HepG2 (cell line): ENCODE data around the gene MAPK8IP1. TPM values are rescaled to one million over a fixed set of nuclear protein-coding genes. Genes with fewer than 3 reads are reported as not detected.

Source experiments
- ATAC-seq: fragments of 200-7000 bp; cut with Tn5 transposase; 3 replicates; pipeline ENCODE4 v1.9.1; 2020; ENCODE audit warnings: mild to moderate bottlenecking, moderate library complexity
- BruUV-seq: library from RNA; stranded (reverse); fragments of 400-500 nt; replicated peaks from 2 replicates; lab custom pipeline; 2021; lab: Mats Ljungman, UMichigan
- CTCF ChIA-PET: fragments of 300-600 bp; formaldehyde crosslinking; extraction: SDS; loops from one replicate; lab custom pipeline; 2021; ENCODE audit warnings: low total read pairs, inconsistent platforms, low intra/inter-chr PET ratio; lab: Yijun Ruan, JAX
- POLR2A ChIA-PET: fragments of 350-600 bp; sonication (Branson Sonifier 250); formaldehyde crosslinking; loops from one replicate; lab custom pipeline; 2020; ENCODE audit warnings: antibody characterized with exemption, inconsistent platforms; lab: Yijun Ruan, JAX
- DNase-seq: peaks from one replicate; pipeline ENCODE4 v3.0.0-alpha.2; 2015; ENCODE audit warnings: low spot score
- FAIRE-seq: peaks from 3 replicates; lab custom pipeline; 2011; peaks lifted over from hg19 to GRCh38; lab: Jason Lieb, UNC
- H2AFZ ChIP-seq: one replicate; pipeline ENCODE4 v1.6.1; 2011; ENCODE audit warnings: low read length, inconsistent platforms
- H3K27ac ChIP-seq: fragments of 300-600 bp; 3 replicates; pipeline ENCODE4 v1.8.0; 2011; ENCODE audit warnings: mixed run types, mild to moderate bottlenecking, mixed read lengths, low read length, inconsistent platforms; ENCODE audit not compliant: insufficient read depth; ENCODE audit errors: extremely low read length
- H3K27me3 ChIP-seq, 2 experiments: fragments of 200-600 bp in 1 of 2; 2 replicates in 1 of 2; 3 replicates in 1 of 2; pipeline versions ENCODE4 v1.6.0 to v1.8.0; 2011; ENCODE audit warnings: low read length in 2 of 2, mild to moderate bottlenecking in 2 of 2, moderate library complexity in 2 of 2, inconsistent platforms in 1 of 2; ENCODE audit not compliant: insufficient read depth in 2 of 2, control insufficient read depth in 1 of 2
- H3K36me3 ChIP-seq, 2 experiments: fragments of 200-600 bp in 1 of 2; replicated peaks in 1 of 2; 2 replicates in 1 of 2; 3 replicates in 1 of 2; pipeline versions ENCODE4 v1.5.1 to v1.8.0; 2011; ENCODE audit warnings: low read length in 2 of 2, inconsistent platforms in 1 of 2; ENCODE audit not compliant: insufficient read depth in 2 of 2, control insufficient read depth in 1 of 2
- H3K4me1 ChIP-seq: 2 replicates; pipeline ENCODE4 v1.5.1; 2012; ENCODE audit warnings: low read length, inconsistent platforms; ENCODE audit not compliant: insufficient read depth
- H3K4me2 ChIP-seq: 2 replicates; pipeline ENCODE4 v1.6.0; 2011; ENCODE audit warnings: low read depth, low read length, inconsistent platforms
- H3K4me3 ChIP-seq, 3 experiments: fragments of 200-600 bp in 1 of 3; sonication (generic), shearing (Covaris generic) in 1 of 3; replicated peaks in 1 of 3; 2 replicates each; pipeline ENCODE4 v1.5.1; 2011 to 2016; ENCODE audit warnings: low read length in 3 of 3, inconsistent platforms in 2 of 3, low read depth in 2 of 3, mild to moderate bottlenecking in 2 of 3, control low read depth in 1 of 3, mixed read lengths in 1 of 3; ENCODE audit not compliant: insufficient read depth in 1 of 3
- H3K79me2 ChIP-seq: one replicate; pipeline ENCODE4 v1.6.1; 2011; ENCODE audit warnings: low read length, inconsistent platforms; ENCODE audit not compliant: insufficient read depth
- H3K9ac ChIP-seq: 2 replicates; pipeline ENCODE4 v1.6.0; 2011; ENCODE audit warnings: mild to moderate bottlenecking, low read depth, low read length, inconsistent platforms; ENCODE audit not compliant: insufficient read depth
- H3K9me3 ChIP-seq: 2 replicates; pipeline ENCODE4 v1.5.1; 2012; ENCODE audit warnings: mild to moderate bottlenecking, low read length
- H4K20me1 ChIP-seq: 2 replicates; pipeline ENCODE4 v1.6.0; 2011; ENCODE audit warnings: inconsistent platforms, mild to moderate bottlenecking, low read length, moderate library complexity; ENCODE audit not compliant: insufficient read depth
- ARID5B ChIP-seq: IDR thresholded peaks from 2 replicates; pipeline ENCODE4 v1.4.0; 2020; ENCODE audit warnings: mild to moderate bottlenecking, missing genetic modification reagents
- FOXO1 ChIP-seq: sonication (generic); formaldehyde crosslinking; IDR thresholded peaks from 2 replicates; pipeline ENCODE4 v1.4.0; 2020; ENCODE audit warnings: missing genetic modification reagents
- KDM4B ChIP-seq: sonication (generic); formaldehyde crosslinking; IDR thresholded peaks from 2 replicates; pipeline ENCODE4 v1.4.0; 2020; ENCODE audit warnings: missing genetic modification reagents
- KLF6 ChIP-seq: IDR thresholded peaks from 2 replicates; pipeline ENCODE4 v1.8.0; 2016; ENCODE audit warnings: missing biosample characterization, missing genetic modification reagents
- MED8 ChIP-seq: sonication (generic); formaldehyde crosslinking; IDR thresholded peaks from 2 replicates; pipeline ENCODE4 v1.8.1; 2023; ENCODE audit warnings: mild to moderate bottlenecking, missing genetic modification reagents; ENCODE audit not compliant: insufficient replicate concordance
- MXD3 ChIP-seq: IDR thresholded peaks from 2 replicates; pipeline ENCODE4 v1.6.1; 2016; ENCODE audit warnings: mild to moderate bottlenecking, missing biosample characterization, missing genetic modification reagents
- PAF1 ChIP-seq: IDR thresholded peaks from 2 replicates; pipeline ENCODE4 v1.6.1; 2016; ENCODE audit warnings: missing genetic modification reagents, missing compliant biosample characterization
- PLRG1 ChIP-seq: fragments of 450-650 bp; conservative IDR thresholded peaks from 2 replicates; pipeline ENCODE4 v1.6.1; 2016
- SRSF9 ChIP-seq: fragments of 200-400 bp; formaldehyde crosslinking; IDR thresholded peaks from 2 replicates; pipeline ENCODE4 v1.6.1; 2018; ENCODE audit warnings: borderline replicate concordance, mild to moderate bottlenecking, low read depth, low read length; ENCODE audit not compliant: insufficient read depth, poor library complexity, severe bottlenecking
- ZBTB1 ChIP-seq: sonication (generic); formaldehyde crosslinking; IDR thresholded peaks from 2 replicates; pipeline ENCODE4 v1.4.0; 2020; ENCODE audit warnings: missing genetic modification reagents, borderline replicate concordance
- ZNF350 ChIP-seq: sonication (generic); formaldehyde crosslinking; IDR thresholded peaks from 2 replicates; pipeline ENCODE4 v1.4.0; 2020; ENCODE audit warnings: mild to moderate bottlenecking, low read depth, missing genetic modification reagents, borderline replicate concordance
- ZNF468 ChIP-seq: sonication (generic); formaldehyde crosslinking; IDR thresholded peaks from 2 replicates; pipeline ENCODE4 v1.8.0; 2022; ENCODE audit warnings: mild to moderate bottlenecking, moderate library complexity, missing genetic modification reagents
- WGBS: methylation state at CpG from one replicate; pipeline ENCODE4 v1.1.6; 2017; ENCODE audit warnings: low lambda C conversion rate; 5-methylcytosine and 5-hydroxymethylcytosine counted together
- in situ Hi-C: cut with HindIII; loops from 2 replicates; pipeline ENCODE4 v1.10.0; 2017; ENCODE audit warnings: low pct_unique_long_range_greater_than_20kb; ENCODE audit not compliant: extremely low pct_ligation_motif_present
- intact Hi-C: fragments of 100-400 bp; cut with micrococcal nuclease; formaldehyde crosslinking; loops from one replicate; pipeline ENCODE4 v1.10.0; 2022; ENCODE audit not compliant: unreplicated experiment
- polyA plus RNA-seq, 8 experiments: library from polyadenylated mRNA; depleted of rRNA in 3 of 8; stranded (reverse) in 7 of 8; unstranded in 1 of 8; fragments of >200 nt; fragmentation: Illumina TruSeq in 4 of 8; extraction: Trizol in 4 of 8; gene quantifications; 2 replicates each; pipeline versions ENCODE4 v1.2.1 to v1.2.3, GENCODE V29; 2011 to 2016; ENCODE audit warnings: low read depth in 4 of 8, missing spikeins in 1 of 8, mixed read lengths in 1 of 8; ENCODE audit not compliant: insufficient read depth in 1 of 8
- total RNA-seq, 5 experiments: library from RNA; depleted of rRNA; stranded (reverse); fragments of >200 nt; fragmentation: Illumina TruSeq; extraction: Trizol; gene quantifications; 2 replicates each; pipeline ENCODE4 v1.2.3, GENCODE V29; 2016; ENCODE audit warnings: low read depth in 1 of 5
- TF ChIP-seq, protein P1 (sequence below): sonication (generic); formaldehyde crosslinking; IDR thresholded peaks from 2 replicates; pipeline ENCODE4 v1.8.0; 2022; ENCODE audit warnings: missing genetic modification reagents, low read depth, mild to moderate bottlenecking, borderline replicate concordance
- TF ChIP-seq, protein P2 (sequence below): sonication (generic); formaldehyde crosslinking; IDR thresholded peaks from 2 replicates; pipeline ENCODE4 v1.8.1; 2022; ENCODE audit warnings: low read depth, mild to moderate bottlenecking, missing genetic modification reagents

Gene MAPK8IP1
- total and polyA plus RNA-seq, 2 of the 13 experiments (the other 11 are each of a cell fraction or from before 2014, with no cell fraction given), result 2.2 to 4.2 TPM

DNA sequence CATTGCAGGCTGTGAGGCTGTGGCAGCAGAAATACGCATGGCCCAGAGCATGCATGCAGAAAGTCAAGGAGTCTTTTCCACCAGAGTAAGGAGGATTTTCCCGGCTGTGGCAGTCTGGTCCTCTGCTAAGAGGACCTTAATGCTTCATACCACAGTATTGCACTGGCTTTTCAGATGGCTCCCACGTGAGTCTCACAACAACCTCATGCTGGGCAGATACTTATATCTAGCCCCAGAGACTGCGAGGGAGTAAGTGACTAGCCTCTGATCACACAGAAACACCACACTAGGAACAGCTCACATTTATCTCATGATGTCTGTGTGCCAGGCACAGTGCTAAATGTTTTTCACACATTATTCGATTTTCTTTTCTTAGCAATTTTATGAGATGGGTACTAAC is 30.1 kb upstream of the MAPK8IP1 start:
- ATAC-seq, result no peak
- ChIA-PET CTCF (no interaction called here), POLR2A (no interaction called here)

More for the DNA sequence above, 30.1 kb upstream of the MAPK8IP1 start:
- Histone ChIP-seq H3K4me2 (no peak overlapping the region), H3K27me3 (no peaks in the 10 kb centered on the region), H3K27ac (no peak overlapping the region), H3K4me3 (no peak overlapping the region), H3K36me3 (peaks cover 13 to 53% of the 10 kb centered on the region in 2 experiments), H3K9ac (no peak overlapping the region), H3K79me2 (peaks cover 32% of the 10 kb centered on the region), H3K4me1 (peaks cover 24% of the 10 kb centered on the region), H4K20me1 (peaks cover 20% of the 10 kb centered on the region), H3K9me3 (no peaks in the 10 kb centered on the region), H2AFZ (no peak overlapping the region)
- in situ Hi-C loops, result no loop called here
- intact Hi-C loops, result no loop called here
- TF ChIP-seq ZBTB1 (CRISPR knock-in tag) (no peak), SRSF9 (no peak), KDM4B (CRISPR knock-in tag) (no peak), ZNF350 (CRISPR knock-in tag) (no peak), ZNF468 (CRISPR knock-in tag) (no peak), MXD3 (CRISPR knock-in tag) (no peak), FOXO1 (CRISPR knock-in tag) (no peak), MED8 (no peak), PAF1 (CRISPR knock-in tag) (no peak), ARID5B (CRISPR knock-in tag) (no peak), PLRG1 (no peak), KLF6 (CRISPR knock-in tag) (no peak)
- TF ChIP-seq, protein P1, sequence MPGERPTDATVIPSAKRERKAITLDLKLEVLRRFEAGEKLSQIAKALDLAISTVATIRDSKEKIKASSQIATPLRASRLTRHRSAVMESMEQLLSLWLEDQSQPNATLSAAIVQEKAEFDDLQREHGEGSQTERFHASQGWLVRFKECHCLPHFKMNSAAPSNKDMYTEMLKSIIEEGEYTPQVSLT, result no peak
- TF ChIP-seq, protein P2, sequence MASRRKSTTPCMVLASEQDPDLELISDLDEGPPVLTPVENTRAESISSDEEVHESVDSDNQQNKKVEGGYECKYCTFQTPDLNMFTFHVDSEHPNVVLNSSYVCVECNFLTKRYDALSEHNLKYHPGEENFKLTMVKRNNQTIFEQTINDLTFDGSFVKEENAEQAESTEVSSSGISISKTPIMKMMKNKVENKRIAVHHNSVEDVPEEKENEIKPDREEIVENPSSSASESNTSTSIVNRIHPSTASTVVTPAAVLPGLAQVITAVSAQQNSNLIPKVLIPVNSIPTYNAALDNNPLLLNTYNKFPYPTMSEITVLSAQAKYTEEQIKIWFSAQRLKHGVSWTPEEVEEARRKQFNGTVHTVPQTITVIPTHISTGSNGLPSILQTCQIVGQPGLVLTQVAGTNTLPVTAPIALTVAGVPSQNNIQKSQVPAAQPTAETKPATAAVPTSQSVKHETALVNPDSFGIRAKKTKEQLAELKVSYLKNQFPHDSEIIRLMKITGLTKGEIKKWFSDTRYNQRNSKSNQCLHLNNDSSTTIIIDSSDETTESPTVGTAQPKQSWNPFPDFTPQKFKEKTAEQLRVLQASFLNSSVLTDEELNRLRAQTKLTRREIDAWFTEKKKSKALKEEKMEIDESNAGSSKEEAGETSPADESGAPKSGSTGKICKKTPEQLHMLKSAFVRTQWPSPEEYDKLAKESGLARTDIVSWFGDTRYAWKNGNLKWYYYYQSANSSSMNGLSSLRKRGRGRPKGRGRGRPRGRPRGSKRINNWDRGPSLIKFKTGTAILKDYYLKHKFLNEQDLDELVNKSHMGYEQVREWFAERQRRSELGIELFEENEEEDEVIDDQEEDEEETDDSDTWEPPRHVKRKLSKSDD (CRISPR knock-in tag), result no peak
- DNase-seq (no peak), FAIRE-seq (no peak)
- BruUV-seq, result no TSS peak
- 95% methylated on average over 4 of the region's 5 CpGs for WGBS
